OCI-LY7 (cell line): ENCODE data around the gene PPM1H. TPM values are rescaled to one million over a fixed set of nuclear protein-coding genes. Genes with fewer than 3 reads are reported as not detected.

Source experiments
- BruUV-seq: library from RNA; stranded (reverse); fragments of 400-500 nt; replicated peaks from 2 replicates; lab custom pipeline; 2021; lab: Mats Ljungman, UMichigan
- CTCF ChIA-PET: fragments of 300-600 bp; sonication (Branson Sonifier 250); formaldehyde crosslinking; loops from one replicate; lab custom pipeline; 2022; ENCODE audit warnings: antibody characterized with exemption; ENCODE audit not compliant: unreplicated experiment; lab: Charles Lee
- POLR2A ChIA-PET: fragments of 300-600 bp; sonication (Branson Sonifier 250); formaldehyde crosslinking; loops from one replicate; lab custom pipeline; 2022; ENCODE audit warnings: antibody characterized with exemption; lab: Charles Lee
- DNase-seq: peaks from one replicate; pipeline ENCODE4 v3.0.0-alpha.2; 2015; ENCODE audit warnings: low spot score
- H2AFZ ChIP-seq: fragments of 200-600 bp; sonication (generic), shearing (Covaris generic); 2 replicates; pipeline ENCODE4 v1.6.1; 2014; ENCODE audit warnings: mild to moderate bottlenecking, antibody characterized with exemption, low read length, moderate library complexity
- H3K27ac ChIP-seq: fragments of 200-600 bp; sonication (generic); 2 replicates; pipeline ENCODE4 v1.5.1; 2014; ENCODE audit warnings: mixed run types, low read depth, mild to moderate bottlenecking, moderate library complexity, low read length, inconsistent platforms; ENCODE audit not compliant: poor library complexity, severe bottlenecking
- H3K36me3 ChIP-seq: fragments of 200-600 bp; sonication (generic); 2 replicates; pipeline ENCODE4 v1.6.1; 2014; ENCODE audit warnings: mild to moderate bottlenecking, antibody characterized with exemption, low read length, moderate library complexity, mixed read lengths; ENCODE audit not compliant: insufficient read depth
- H3K4me1 ChIP-seq: fragments of 200-600 bp; sonication (generic); 2 replicates; pipeline ENCODE4 v1.5.1; 2014; ENCODE audit warnings: mild to moderate bottlenecking, low read length; ENCODE audit not compliant: insufficient read depth, poor library complexity, severe bottlenecking
- H3K4me2 ChIP-seq: fragments of 200-600 bp; sonication (generic); 2 replicates; pipeline ENCODE4 v1.6.1; 2014; ENCODE audit warnings: mild to moderate bottlenecking, low read length
- H3K4me3 ChIP-seq: fragments of 200-600 bp; sonication (generic); 2 replicates; pipeline ENCODE4 v1.5.1; 2014; ENCODE audit warnings: mild to moderate bottlenecking, low read depth, low read length; ENCODE audit not compliant: poor library complexity, severe bottlenecking
- H3K79me2 ChIP-seq: fragments of 200-600 bp; sonication (generic); 2 replicates; pipeline ENCODE4 v1.6.1; 2016; ENCODE audit warnings: low read depth, mild to moderate bottlenecking, low read length, moderate library complexity, mixed read lengths; ENCODE audit not compliant: insufficient read depth
- H3K9me2 ChIP-seq: fragments of 200-600 bp; sonication (generic); 2 replicates; pipeline ENCODE4 v1.6.1; 2016; ENCODE audit warnings: mild to moderate bottlenecking, low read length, mixed read lengths; ENCODE audit not compliant: insufficient read depth
- H3K9me3 ChIP-seq: fragments of 200-600 bp; sonication (generic); 2 replicates; pipeline ENCODE4 v1.6.1; 2014; ENCODE audit warnings: mild to moderate bottlenecking, mixed run types, low read length, mixed read lengths
- H4K20me1 ChIP-seq: fragments of 200-600 bp; sonication (generic); 2 replicates; pipeline ENCODE4 v1.6.1; 2014; ENCODE audit warnings: mild to moderate bottlenecking, antibody characterized with exemption, low read length, moderate library complexity, mixed read lengths; ENCODE audit not compliant: insufficient read depth
- CTCF ChIP-seq: fragments of 200-600 bp; sonication (generic); conservative IDR thresholded peaks from 2 replicates; pipeline ENCODE4 v1.5.1; 2014; ENCODE audit warnings: mild to moderate bottlenecking, antibody characterized with exemption, low read length, moderate library complexity, mixed read lengths
- EZH2phosphoT487 ChIP-seq: fragments of 200-600 bp; sonication (generic); IDR thresholded peaks from 2 replicates; pipeline ENCODE4 v1.6.1; 2018; ENCODE audit warnings: low read depth, borderline replicate concordance, mild to moderate bottlenecking, mixed run types, antibody characterized with exemption, low read length, moderate library complexity, mixed read lengths
- intact Hi-C: fragments of 100-400 bp; cut with micrococcal nuclease; formaldehyde crosslinking; loops from one replicate; pipeline ENCODE4 v1.10.0; 2022; ENCODE audit not compliant: unreplicated experiment
- total RNA-seq, 2 experiments: library from RNA; depleted of rRNA in 1 of 2; stranded (reverse); fragments of >200 nt in 1 of 2; shearing (Covaris generic) in 1 of 2; gene quantifications; 2 replicates each; pipeline ENCODE4 v1.2.3, GENCODE V29; 2014 to 2022

Gene PPM1H
- total RNA-seq, 2 experiments from 2014 or later, result 2.0 to 3.4 TPM

GRCh38 chr12:62683776-62684569, 251.0 kb downstream of the PPM1H start:
- Histone ChIP-seq H2AFZ (no peak overlapping the region), H3K27ac (no peak overlapping the region), H3K79me2 (no peaks in the 10 kb centered on the region), H4K20me1 (no peaks in the 10 kb centered on the region), H3K9me2 (no peaks in the 10 kb centered on the region; the same call in 1 of the 2 replicates), H3K36me3 (no peaks in the 10 kb centered on the region), H3K4me3 (no peak overlapping the region), H3K9me3 (no peaks in the 10 kb centered on the region), H3K4me2 (no peak overlapping the region), H3K4me1 (no peaks in the 10 kb centered on the region)
- intact Hi-C loops, result no loop called here
- no peak for DNase-seq
- ChIA-PET POLR2A (no interaction called here), CTCF (no interaction called here)
- no TSS peak for BruUV-seq
- TF ChIP-seq EZH2phosphoT487 (no peak), CTCF (no peak)

- H3K4me2 ChIP-seq, result no peak overlapping the region
- H4K20me1 ChIP-seq, result no peaks in the 10 kb centered on the region
- TF ChIP-seq CTCF (no peak), EZH2phosphoT487 (no peak)
- ChIA-PET CTCF (no interaction called here), POLR2A (no interaction called here)
- no peak overlapping the region for H3K4me3 ChIP-seq
- H3K9me3 ChIP-seq, result no peaks in the 10 kb centered on the region
- H3K79me2 ChIP-seq, result no peaks in the 10 kb centered on the region
- no peak for DNase-seq
- intact Hi-C loops, result no loop called here
- H3K9me2 ChIP-seq, result no peaks in the 10 kb centered on the region; the same call in 1 of the 2 replicates
- no peak overlapping the region for H3K27ac ChIP-seq
- no peaks in the 10 kb centered on the region for H3K4me1 ChIP-seq
- H3K36me3 ChIP-seq, result no peaks in the 10 kb centered on the region
- BruUV-seq, result no TSS peak
- H2AFZ ChIP-seq, result no peak overlapping the region
These were observed 253.6 kb downstream of the PPM1H start for GRCh38 chr12:62681306-62681705.

GRCh38 chr12:62679608-62680007, 255.3 kb downstream of the PPM1H start:
- Histone ChIP-seq H3K36me3 (no peaks in the 10 kb centered on the region), H3K4me1 (no peaks in the 10 kb centered on the region), H4K20me1 (no peaks in the 10 kb centered on the region), H2AFZ (no peak overlapping the region), H3K9me3 (no peaks in the 10 kb centered on the region), H3K4me3 (no peak overlapping the region), H3K4me2 (no peak overlapping the region), H3K9me2 (no peaks in the 10 kb centered on the region), H3K79me2 (no peaks in the 10 kb centered on the region), H3K27ac (no peak overlapping the region)
- no peak for DNase-seq
- CTCF ChIA-PET, result no interaction called here
- intact Hi-C loops, result no loop called here
- TF ChIP-seq CTCF, result no peak
- TF ChIP-seq EZH2phosphoT487, result no peak
- POLR2A ChIA-PET, result interaction anchor here (0.7 kb wide), 1 partner anchor 9 kb away, joined by 3 read pairs; no protein-coding TSS in a partner anchor
- no TSS peak for BruUV-seq
